ENCODE measurements around the gene HJURP.

GRCh38 chr2:233831861-233832260 is 22.5 kb downstream of the HJURP start:
- TF ChIP-seq GATA3 (IDR thresholded peaks at IDR 0.05; ENCODE audit: low read depth, low read length): no peak
- TF ChIP-seq GATA2 (IDR thresholded peaks at IDR 0.05; ENCODE audit: low read depth, low read length): no peak

Data from SH-SY5Y (cell line).